ENCODE results near the gene MRS2.

The MRS2 gene

DNA sequence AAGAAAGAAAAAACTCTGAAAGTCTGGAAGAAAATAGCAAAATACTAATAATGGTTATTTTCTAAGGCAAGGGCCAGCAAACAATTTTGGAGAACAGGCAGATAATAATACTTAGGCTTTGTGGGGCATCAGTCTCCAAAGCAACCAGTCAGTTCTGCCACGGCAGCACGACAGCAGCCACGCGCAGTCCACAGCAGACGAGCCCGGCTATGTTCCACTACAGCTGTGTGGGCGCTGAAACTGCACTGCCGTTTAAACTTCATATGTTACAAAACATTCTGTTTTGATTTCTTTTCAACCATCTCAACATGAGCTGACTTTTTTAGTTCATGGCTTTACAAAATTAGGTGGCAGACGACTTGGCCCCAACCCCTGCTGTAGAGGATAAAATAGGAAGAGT lies 29.9 kb downstream of the MRS2 start:
- DNase-seq: no peak

DNA sequence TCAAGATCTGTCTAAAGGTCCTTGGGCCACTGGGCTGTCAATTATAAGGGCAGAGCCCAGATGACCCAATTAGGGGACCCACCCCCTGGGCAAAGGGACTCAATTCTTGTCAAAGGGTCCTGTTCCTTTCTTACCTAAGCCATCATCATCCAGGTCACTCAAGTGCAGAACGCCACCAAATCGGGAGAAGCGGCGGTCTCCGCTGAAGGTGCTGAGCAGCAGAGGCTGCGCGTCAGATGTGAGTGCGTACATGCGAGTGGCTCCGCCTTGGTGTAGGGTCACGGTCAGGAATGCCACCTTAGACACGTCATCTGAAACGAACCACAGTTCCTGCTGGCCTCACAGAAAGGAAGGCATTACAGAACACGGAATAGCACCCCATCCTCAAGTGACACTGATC lies 34.2 kb downstream of the MRS2 start:
- DNase-seq: no peak

DNA sequence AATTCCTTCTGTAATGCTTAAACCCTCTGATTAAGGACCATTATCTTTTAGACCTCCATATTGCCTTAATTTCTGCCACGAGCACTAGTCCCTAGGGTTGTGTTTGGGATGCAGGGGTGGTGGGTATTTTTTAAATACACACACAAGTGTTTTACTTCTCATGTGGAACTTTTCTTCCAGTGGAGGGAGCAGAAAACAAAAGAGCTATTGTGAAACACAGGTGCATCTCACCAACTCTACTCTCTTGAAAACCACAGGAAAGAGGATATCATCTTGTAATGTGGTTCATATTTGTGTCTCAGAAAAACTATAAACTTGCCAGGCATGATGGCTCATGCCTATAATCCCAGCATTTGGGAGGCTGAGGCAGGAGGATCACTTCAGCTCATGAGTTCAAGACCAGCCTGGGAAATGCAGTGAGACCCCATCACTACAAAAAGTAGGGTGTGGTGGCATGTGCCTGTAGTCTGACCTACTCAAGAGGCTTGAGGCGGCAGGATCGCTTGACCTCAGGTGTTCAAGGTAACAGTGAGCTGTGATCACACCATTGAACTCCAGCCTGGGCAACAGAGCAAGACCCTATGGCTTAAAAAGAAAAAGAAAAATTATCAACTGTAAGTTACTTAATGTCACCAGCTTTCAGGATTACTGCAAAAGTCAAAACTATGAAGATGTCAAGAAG lies 37.3 kb downstream of the MRS2 start:
- DNase-seq: no peak

DNA sequence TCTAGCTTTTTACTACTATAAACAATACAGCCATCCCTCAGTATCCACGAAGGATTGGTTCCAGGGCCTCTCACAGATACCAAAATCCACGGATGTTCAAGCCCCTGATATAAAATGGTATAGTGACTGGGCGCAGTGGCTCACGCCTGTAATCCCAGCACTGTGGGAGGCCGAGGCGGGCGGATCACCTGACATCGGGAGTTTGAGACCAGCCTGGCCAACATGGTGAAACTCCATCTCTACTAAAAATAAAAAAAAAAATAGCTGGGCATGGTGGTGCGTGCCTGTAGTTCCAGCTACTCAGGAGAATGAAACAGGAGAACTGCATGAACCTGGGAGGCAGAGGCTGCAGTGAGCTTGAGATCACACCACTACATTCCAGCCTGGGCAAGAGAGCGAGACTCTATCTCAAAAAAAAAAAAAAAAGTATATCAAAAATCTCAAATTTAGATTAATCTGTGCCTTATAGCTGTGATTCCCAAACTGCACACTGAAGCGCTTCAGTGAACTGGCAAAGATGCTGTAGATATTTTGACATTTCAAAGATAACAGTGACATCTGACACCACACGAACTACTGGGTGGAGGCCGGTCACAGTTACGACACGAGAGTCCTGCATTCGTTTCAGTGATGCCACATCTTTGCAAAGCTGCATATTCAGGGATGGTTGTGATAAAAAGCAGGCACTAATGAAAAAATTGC lies 38.3 kb downstream of the MRS2 start:
- DNase-seq: no peak

DNA sequence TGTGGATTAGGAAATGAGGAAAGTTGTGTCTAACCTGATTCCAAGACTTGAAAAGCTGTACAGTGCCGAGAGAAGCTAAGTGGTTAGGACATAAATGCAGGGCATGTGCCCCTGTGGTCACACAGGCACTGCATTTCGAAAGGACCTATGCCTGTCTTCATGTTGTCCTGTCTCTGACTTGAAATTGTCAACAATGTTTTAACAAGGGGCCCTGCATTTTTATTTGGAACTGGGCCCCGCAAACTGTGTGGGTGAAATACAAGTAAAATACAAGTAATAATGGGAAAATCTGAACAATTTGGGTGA lies 38.8 kb downstream of the MRS2 start:
- no peak for DNase-seq

DNA sequence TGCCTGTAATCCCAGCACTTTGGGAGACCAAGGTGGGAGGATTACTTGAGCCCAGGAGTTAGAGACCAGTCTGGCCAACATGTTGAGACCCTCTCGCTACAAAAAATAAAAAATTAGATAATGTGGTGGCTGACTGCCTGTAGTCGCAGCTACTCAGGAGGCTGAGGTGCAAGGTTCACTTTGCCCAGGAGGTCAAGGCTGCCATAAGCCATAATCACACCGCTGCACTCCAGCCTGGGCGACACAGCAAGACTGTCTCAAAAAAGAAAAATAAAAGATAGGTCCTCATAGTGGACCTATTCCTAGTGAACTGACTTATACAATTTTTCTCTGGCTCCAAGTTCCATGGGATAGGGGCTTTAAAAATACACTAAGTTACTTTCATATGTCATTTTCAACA lies 41.9 kb downstream of the MRS2 start:
- no peak for DNase-seq

DNA sequence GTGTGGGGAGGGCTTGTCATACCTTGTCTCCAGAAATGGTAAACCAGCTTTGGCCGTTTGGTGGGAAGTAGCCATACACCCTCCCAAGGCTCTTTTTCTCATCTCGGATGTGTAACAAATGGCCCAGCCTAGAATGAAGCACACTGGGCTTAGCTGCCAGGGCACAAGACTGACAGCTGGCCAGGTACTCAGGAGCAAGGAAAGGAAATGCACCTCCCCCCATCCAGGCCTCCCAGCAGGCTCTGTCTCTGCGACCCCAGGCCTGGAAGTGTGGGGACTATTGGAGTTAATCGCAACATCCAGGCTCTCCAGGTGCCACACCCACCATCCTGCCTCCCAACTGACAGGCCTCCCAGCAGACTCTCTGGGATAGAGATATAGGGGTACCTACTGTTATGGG lies 43.0 kb downstream of the MRS2 start:
- DNase-seq: no peak

DNA sequence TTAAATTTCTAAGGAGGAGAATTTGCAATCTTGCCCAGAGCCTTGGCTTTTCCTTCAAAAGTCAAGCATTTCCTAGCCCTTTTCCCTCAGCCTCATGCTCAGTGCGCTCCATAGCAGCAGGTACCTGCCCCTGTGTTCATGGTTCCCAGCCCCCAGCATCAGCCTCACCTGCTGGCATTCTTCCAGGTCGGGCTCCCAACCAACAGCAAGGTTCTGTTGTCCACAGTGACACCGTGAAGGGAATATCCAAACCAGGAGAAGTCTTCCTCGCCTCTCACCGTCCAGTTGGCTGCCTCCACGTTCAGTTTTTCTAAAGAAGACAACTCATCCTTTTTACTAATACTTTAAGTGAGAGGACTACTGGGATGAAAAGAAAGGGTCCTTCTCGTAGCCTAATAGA lies 43.9 kb downstream of the MRS2 start:
- no peak for DNase-seq

DNA sequence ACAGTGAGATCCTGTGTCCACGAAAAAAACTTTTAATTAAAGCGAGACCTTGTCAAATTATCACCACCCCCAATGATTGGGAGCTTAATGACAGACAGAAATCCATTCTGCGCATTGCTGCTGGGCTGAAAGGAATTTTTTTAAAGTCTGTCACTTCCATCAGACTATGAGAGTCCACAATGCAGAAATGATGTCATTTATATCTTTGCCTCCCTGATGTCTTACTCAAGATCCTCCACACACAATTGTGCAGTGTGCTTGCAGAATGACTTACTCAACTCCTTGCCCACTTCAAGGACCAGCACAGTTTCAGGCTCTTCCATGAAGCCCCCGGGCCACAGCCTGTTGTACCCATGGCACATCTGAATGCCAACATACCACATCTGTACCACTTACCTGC lies 45.7 kb downstream of the MRS2 start:
- DNase-seq: no peak

DNA sequence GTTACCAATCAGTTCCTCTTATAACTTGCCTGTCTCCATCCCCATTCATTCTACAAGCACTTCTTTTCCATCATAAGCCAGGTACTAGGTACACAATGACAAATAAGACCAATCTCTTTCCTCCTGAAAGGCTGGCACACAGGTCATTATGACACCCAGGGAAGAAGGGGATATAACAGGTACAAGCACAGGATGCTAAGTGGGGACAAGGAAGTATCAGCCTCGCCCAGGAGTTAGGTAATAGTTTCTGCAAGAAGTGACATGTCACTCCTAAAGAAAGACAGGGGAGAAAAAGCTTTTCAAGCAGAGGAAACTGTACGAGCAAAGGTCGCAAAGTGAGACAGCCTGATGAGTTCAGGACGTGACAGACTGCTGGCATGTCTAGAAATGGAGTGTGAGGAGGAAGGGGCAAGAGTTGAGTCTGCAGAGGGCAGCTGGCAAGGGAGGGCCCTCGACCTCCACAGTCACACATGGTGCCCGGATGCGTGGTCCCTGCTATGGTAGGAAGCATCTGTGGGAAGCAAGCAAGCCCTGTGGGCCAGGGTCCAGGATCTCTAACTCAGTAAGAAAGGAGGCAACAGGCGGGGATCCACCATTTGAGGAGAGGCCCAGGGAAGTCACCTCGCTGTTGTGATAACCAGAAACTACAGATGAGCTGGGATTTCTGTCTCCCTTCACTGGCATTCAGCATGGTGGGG lies 46.2 kb downstream of the MRS2 start:
- no peak for DNase-seq

DNA sequence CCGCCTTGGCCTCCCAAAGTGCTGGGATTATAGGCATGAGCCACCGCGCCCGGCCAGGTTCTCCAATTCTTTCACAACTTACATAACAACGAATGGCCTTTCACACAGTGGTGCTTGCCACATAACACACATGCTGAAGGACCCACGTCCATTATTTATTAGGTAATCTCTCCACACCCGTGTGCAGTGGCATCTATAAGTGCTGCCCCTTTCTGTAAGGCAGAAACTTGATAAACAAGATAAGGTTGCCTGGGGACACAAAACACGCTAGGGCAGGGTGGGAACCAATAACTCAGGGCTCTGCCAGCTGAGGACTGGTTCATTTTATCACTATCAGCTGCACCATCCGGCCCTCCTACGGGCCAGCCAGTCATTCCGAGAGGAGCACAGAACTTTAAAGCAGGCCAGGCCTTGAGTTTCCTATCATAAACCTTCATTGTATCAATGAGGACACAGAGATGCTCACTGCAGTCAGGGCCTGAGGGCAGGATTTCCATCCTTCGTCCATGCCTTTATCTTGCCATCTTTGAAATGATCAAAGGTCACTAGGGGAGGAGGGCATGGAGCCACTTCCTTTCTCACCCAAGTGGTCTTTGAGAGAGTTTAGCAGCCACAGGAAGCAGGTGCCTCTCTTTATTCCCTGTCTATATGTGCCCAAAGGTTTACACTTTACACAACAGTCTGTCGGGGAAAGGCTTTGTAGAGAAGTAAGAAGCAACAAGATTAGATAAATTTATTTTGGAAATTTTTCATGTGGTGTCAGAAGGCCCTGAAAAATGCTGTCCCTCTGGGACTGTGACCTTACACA lies 49.0 kb downstream of the MRS2 start:
- no peak for DNase-seq

DNA sequence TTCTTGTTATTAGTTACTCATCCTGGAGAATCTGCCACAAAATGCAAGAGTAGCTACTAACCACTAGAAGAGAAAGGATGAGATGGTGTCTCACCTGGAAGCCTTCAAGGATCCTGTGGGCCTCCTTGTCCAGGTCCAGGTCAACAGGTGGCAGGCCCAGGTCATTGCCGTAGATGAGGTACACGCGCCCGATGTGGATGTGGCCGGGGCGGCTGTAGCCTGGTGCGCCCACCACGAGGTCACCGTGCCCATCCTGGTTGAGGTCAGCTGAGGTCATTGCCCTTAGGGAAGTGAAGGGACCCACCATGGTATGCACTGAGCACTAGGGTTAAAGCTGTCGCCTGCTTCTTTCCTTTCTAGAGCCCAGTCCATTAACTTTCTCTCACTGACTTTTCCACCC lies 51.2 kb downstream of the MRS2 start:
- DNase-seq: no peak

DNA sequence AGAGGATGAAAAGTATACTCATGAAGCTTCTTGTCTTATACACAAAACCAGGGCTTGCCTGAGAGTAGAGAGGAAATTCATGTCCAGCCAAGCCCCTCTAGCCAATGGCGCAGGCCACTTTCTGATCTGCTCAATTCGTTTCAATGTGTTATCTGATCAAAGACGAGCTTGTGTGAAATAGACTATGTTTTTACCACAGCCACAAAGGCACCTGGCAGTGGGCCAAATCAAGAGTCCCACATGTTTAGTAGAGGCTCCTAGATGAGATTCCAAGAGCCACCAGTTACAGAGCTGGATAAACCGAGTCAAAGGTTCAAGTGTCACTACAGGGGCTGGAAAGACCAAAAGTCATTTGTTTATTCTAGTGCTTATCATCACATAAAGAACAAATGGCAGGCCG lies 51.7 kb downstream of the MRS2 start:
- DNase-seq: no peak

DNA sequence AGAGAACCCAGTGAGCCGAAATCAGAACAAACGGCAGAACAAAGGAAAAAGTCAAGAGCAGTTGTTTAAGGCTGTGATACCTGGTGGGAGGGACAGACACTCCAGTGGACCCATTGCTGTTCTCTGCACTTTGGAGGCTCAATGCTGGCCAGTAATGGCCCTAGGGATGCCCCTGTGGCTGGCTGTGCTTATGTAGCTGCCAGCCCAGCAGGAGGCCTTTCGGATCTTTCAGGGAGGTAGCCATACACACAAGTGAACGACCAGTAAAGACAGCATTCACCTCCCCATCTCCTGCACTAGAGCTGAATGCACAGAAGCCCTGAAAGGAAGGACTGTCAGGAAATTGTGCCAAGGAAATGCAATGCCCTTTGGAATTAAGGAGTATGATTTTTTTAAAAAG lies 52.3 kb downstream of the MRS2 start:
- DNase-seq: no peak

DNA sequence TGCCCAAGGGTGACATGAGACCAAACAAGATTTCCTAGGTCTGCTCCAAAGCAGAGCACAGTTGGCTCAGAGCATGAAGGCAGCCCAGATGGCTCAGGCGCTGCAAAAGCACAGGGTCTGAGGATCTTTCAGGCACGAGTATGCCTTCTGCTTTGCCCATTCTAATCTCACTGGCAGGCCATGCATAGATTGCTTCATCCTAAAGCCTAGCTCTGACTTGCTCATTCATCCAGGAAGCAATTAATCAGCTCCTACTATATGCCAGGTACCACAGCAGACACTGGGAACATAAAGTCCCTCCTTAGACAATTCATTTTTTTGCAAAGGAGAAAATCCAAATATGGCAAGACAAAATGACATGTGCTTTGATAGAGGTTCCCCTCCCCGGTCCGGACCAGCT lies 55.4 kb downstream of the MRS2 start:
- no peak for DNase-seq

DNA sequence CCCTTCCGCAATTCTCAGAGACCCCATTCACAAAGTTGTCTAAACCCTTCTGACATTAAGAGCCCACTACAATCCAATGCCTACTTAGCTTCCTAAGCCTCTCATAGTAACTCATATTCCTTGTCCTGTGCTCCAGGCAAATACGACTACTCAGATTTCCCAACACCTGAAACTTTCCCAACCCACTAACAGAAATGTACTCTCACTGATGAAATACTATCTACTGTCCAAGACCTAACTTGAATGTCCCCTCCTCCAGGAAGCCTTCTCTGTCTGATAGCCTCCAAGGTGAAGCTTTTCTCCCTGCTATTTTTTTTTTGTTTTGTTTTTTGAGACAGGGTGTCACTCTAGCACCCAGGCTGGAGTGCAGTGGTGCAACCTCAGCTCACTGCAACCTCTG lies 56.2 kb downstream of the MRS2 start:
- DNase-seq: no peak

DNA sequence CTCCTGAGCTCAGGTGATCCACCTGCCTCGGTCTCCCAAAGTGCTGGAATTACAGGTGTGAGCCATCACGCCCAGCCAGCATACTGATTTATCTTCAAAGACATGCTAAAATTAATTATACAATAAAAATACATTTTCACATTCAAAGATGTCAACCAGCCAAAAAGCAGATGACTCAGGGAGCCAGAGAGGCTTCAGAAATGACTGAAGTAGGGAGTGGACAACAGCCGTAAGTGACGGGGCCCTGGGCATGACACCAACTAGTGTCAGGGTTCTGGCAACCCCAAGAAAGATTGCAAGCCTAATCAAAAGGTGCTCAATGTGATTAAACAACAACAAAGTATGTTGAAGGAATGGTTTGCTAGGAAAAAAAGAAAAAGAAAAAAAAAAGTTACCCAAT lies 58.2 kb downstream of the MRS2 start:
- no peak for DNase-seq

DNA sequence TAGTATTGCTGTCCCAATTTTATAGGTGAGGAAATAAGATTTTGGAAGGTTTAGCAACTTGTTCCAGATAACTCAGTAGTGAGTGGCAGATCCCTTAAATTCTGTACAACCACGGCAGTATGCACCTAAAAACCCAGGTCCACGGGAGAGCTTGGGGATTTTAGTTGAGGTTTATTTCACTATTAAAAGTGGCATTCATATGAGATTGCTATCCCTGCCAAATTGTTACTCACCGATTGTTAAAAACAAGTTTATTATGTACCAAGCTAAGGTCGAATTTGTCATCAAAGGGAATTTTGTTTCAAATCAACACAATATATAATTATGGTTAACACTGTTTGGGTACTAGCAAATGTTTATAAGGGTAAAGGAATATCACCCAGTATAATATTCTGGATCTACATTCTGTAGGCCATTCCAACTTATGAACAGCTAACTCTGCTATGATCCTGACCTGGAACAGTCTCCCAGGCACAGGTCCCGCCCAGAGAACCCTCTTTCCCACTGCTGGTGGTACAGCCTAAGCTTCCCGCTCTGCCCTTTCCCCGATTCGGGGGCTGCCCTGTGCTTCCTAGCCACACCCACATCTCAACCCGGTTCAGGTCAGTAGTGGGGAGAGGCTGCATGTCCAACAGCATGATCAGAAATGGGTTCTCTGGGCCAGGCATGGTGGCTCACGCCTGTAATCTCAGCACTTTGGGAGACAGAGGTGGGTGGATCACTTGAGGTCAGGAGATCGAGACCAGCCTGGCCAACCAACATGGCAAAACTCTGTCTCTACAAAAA lies 61.7 kb downstream of the MRS2 start:
- no peak for DNase-seq

DNA sequence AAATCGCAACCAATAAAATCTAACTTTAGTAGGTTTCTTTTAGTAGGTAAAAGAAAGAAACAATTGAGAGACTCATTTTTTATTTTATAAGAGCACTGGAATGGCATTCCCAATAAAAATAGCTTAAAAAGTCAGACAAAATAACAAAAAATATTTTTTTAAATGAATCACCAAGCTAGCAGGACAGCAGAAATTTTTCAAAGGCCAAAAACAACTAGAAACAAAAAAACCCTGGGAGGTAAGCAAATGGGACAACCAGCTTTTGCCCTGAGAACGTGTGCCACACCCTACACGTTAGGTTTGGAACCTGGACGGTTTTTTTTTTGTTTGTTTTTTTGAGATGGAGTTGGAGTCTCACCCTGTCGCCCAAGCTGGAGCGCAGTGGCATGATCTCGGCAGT lies 67.1 kb downstream of the MRS2 start:
- DNase-seq: no peak

DNA sequence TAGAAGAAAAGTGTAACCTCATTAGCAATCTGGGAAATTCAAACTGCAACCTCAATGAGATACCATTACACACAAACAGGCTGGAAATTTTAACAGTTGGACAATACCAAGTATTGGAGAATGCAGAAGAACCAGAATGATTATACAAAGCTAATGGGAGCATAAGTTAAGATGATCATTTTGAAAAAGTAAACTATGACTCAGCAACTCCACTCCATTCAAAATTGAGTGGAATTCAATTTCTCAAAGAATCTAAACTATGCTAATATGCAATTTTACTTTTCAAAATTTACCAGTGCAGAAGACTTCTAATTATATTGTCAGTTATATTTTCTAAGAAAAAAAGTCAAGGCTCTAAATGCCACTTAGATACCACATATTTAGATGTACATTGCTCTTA lies 69.4 kb downstream of the MRS2 start:
- DNase-seq: no peak

Measured in NCI-H2081 treated with DMSO at 0.1 percent for 48 hours (cell line).